Middle frontal gyrus (tissue), 1 donor: ENCODE data around the gene RELCH.

Source experiments
- DNase-seq: peaks from one replicate; pipeline ENCODE4 v3.0.0-alpha.2; 2015; ENCODE audit warnings: low spot score; ENCODE audit errors: extremely low spot score

RELCH gene

GRCh38 chr18:62339106-62339988, 152.3 kb downstream of the RELCH start:
- DNase-seq = no peak

GRCh38 chr18:62340996-62341395, 153.9 kb downstream of the RELCH start:
- no peak for DNase-seq

- no peak for DNase-seq
These were observed 154.4 kb downstream of the RELCH start for GRCh38 chr18:62341473-62341872.

GRCh38 chr18:62342884-62343283, 155.8 kb downstream of the RELCH start:
- no peak for DNase-seq

GRCh38 chr18:62343316-62343715, 156.3 kb downstream of the RELCH start:
- no peak for DNase-seq

- no peak for DNase-seq
These were observed 158.9 kb downstream of the RELCH start for GRCh38 chr18:62345909-62346308.

GRCh38 chr18:62346333-62347088, 159.5 kb downstream of the RELCH start:
- DNase-seq = no peak

- no peak for DNase-seq
These were observed 160.0 kb downstream of the RELCH start for GRCh38 chr18:62347089-62347506.

- DNase-seq = no peak
These were observed 161.4 kb downstream of the RELCH start for GRCh38 chr18:62348474-62348873.

- no peak for DNase-seq
These were observed 166.1 kb downstream of the RELCH start for GRCh38 chr18:62353170-62353569.

- DNase-seq = no peak
These were observed 167.1 kb downstream of the RELCH start for GRCh38 chr18:62354151-62354550.

- DNase-seq = no peak
These were observed 170.1 kb downstream of the RELCH start for GRCh38 chr18:62357079-62357719.
